Stimulated activated CD4-positive, alpha-beta T cell treated with anti-CD3 and anti-CD28 coated beads, Interleukin-15, amount 100 ng/mL, for 48 hours (primary cell): ENCODE measurements around the gene APRT.

ENCODE experiments used
- DNase-seq, 2 donors: peaks; one replicate each; pipeline ENCODE4 v3.0.0-alpha.2; 2020; ENCODE audit warnings: low read depth in 2 of 2

APRT gene

DNA sequence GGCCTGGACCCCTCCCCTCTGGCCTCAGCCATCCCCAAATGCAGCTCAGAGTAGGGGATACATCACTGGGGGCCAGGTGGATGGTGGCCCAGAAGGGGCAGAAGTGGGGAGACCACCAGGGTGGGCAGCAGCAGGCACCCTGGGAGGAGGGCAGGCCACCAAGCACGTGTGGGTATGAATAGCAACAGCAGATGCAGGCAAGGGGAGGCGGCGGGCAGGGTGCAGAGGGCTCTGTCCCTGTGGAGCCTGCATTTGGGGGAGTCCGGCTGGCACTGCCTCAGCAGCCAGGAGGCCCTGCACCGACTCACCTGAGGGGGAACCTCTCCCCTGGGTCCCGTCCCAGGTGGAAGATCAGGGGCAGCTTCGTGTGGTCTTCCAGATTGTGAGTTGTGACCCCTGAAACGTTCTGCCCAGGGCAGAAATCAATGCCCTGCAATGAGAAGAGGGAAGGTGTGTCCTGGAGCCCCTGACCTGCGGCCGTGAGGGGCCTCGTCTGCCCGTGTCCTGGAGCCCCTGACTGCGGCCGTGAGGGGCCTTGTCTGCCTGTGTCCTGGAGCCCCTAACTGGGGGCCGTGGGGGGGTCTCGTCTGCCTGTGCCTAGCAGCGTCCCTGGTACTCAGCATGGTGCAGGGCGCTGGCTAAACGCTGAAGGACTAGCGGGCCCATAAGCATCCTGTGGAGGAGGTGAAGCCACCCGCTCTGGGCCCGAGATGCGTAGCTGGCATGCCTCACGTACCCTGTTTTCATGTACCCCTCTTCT lies 10.7 kb upstream of the APRT start:
- no peak for DNase-seq

DNA sequence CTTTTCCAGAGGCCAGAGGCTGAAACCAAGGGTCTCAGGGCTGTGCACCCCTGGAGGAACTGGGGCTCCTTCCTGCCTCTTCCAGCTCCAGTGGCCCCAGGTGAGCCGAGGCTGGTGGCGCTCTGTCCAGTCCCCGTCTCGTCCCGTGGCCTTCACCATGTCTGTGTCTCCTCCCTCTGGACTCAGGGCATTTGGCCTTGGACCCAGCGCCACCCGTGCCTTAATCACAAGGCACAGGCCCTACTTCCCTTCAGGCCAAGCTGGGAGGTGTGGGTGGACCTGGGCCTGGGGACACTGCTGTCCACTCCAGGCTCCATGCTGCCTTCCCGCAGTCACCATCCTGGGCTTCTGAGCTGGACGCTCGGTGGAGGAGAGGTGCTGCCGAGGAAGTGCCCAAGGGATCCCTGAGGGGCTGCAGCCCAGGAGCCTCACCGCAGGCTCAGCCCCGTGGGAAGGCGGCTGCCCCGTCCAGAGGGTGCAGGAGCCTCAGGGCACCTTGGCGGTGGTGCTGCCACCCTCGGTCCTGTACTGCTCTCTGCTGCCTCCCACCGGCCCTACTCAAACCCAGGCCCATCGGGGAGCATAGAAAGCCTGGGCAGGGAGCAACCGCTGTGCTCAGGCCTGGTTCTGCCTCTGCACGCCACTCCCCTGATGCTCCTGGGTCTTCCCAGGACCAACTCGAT lies 9.6 kb upstream of the APRT start:
- DNase-seq = no peak

DNA sequence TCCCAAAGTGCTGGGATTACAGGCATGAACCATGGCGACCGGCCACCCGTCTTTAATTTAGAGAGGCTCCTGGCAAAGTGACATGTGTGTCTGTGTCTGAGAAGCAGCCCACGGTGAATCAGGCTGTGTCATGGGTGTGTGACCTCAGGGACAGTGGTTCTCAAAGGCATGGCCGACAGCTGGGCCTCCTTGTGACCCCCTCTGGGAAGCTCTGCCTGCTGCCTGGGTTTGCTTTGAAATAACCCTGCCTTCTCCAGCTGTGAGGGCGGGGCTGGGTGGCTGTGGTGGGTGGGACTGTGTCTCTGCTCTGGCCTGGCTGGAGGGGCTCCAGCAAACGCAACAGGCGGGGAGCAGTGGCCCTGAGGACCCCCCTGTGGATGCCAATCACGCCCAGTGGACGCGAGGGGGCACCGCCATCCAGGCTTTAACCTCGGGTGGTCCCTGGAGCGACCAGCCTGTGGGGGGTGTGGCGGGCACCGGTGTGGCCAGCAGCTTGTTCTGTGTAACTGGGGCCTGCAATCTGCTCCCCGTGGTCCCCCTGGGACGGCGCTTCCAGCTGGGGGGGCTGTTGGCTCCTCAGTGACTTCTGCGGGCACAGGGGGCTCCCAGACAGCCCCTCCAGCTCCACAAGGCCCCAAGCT lies 8.8 kb upstream of the APRT start:
- DNase-seq = no peak

DNA sequence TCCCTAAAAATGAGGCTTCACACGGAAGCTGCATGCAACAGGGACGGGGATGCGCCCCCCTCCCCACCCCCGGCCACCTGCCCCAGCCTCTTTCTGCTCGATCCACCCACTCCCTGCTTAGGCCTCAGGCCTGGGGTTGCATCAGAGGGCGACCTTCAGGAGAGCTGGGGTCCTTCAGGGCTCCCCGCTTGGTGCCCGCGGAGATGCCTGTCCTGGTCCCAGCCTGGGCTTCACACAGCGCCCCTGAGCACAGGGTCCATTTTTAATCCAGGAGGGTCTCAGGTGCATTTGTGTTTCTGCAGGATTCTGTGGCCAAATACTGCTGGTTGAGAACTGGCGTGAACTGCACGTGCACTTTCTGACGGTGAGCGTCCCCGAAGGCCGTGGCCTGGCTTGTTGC lies 7.4 kb upstream of the APRT start:
- no peak for DNase-seq

DNA sequence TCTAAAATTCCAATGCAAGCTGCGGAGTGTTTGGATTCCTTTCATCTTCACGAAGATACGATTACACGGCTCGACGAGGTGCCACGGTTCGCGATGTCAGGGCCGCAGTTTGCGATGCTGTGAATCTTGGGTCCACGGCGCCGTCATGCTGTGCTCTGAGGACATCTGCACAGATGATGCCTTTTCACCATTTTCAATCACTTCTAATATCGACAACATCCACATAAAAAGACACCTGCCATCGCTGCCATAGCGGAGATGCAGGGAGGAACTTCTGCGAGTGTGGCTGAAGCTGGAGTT lies 6.8 kb upstream of the APRT start:
- no peak for DNase-seq

DNA sequence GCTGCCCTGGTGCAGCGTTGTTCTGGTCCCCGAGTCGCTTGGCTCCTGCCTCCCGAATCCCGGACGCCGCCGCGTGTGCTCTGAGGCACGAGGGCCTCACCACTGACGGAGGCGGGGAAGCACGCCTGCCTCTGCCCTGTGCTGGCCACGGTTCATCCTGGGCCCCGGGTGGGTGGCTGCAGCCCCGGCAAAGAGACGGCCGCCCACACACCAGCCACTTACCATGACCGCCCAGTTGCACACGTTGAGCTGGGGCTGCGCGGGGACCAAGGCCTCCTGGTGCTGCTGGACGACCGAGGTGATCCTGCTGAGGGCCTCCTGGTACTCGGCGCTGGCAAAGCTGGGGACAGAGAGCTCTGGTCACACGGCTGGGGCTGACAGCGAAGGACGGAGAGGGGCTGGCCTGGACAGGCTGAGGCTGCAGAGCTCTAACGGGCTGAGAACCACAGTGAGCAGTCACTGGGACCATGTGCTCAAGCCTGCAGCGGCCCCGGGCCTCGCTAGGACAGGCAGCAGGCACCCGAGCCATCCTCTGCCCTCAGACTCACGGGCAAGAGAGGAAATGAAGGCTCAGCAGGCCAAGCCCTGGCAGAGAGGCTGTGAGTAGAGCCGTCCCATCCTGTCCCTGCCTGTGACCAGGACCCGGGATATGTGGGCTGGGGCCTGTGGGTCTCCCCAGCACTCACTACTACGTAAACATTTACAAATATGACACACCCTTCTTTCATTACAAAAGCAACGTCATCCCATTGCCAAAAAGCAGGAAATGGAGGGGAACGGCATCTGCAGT lies 6.3 kb upstream of the APRT start:
- DNase-seq = no peak

DNA sequence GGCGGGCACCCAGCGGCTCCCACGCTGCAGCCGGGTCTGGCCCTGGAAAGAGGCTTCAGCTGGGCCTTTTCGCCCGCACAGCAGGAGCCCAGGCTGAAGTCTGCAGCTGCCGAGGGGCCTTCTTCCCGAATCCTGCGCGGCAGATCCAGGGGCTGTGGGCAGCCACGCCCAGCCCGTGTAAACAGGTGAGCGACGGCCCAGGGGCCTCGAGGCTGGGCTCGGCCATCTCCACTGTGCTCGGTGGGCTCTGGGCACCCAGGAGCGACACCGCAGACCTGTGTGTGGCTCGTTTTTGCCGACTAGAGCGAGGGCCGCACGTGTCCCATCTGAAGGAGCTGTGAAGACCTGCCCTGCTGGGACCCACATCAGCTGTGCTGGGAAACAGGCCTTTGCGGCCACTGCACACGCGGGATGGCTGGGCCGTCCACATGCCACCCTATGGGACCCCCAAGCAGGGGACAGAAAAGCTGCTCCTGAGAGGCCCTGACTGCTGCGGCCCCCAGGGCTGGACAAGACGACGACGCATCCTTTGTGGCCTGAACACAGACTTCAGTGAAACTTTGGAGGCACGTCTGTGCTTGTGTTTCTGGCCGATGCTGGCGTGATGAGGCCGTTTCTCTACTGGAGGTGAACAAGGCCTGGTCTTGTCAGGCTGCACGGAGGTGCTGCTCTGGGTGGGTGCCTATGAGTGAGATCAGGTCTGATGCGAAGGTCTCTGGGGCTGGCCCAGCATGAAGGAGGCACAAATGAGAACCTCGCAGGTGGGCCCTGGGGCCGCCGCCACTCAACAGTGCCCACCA lies 5.2 kb upstream of the APRT start:
- DNase-seq = no peak

DNA sequence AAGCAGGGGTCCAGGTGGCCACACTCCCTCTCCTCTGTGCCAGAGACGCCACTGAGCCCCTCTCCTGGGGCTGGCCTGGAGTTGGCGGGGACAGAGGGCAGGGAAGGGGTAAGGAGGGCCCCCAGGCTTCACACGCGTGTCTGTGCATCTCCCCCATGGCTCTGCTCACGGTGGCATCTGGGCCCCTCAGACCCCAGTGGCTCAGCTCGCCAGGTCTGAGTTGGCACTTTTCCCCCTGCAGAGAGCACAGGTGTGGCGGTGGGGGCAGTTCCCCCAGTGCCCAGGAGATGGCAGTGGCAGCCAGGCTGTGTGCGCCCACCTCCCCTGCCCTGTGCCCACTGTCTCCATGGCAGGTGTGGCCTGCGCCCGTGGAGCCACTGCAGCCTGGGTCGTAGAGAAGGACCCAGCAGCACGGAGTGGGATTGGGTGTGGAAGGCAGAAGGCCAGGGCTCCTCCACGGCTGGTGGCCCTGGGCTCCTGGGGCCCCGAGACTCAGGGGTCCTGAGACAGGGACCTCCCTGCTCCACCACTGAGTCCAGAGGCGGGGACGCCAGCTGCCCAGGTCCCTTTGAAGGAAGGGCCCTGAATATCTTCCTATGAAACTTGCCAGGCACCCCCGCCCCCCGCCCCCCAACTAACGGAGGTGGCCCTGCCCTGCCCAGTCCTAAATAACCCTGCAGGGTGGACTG lies 4.3 kb upstream of the APRT start:
- DNase-seq = peak in 1 of 2 donors; percentile 57

DNA sequence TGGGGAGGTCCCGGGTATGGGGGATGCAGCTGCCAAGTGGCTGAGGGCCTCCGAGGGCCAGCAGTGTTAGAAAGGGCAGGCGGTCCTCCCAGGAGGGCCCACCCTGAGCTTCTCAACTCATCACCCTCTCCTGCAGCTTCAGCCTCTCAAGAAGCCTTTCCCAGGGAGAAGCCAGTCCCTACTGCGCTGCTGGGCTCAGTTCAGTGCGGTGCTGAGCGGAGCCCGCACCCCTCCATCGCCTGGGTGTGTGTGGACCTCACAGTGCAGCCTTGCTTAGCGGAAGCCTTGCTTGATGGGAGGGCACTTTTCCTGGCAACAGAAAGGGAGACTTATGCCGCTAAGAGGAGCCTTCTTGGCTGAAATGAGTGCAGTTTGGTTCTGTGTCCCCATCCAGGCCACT lies 3.5 kb upstream of the APRT start:
- no peak for DNase-seq

DNA sequence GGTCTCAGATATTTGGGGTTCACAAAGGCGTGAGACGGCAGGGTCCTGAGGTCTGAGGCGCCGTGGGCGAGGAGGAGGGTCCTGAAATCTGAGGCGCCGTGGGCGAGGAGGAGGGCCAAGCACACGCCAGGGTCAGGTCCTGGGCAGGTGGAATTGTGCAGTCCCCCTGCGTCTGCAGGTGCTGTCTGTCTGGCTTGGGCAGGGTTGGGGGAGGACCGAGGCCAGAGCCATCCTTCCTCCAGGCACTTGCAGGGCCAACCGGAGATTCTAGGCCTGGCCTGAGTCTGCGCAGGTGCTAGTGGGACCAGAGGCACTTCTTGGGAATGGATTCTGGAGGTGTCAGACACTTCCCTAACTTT lies 2.4 kb upstream of the APRT start:
- DNase-seq = no peak

DNA sequence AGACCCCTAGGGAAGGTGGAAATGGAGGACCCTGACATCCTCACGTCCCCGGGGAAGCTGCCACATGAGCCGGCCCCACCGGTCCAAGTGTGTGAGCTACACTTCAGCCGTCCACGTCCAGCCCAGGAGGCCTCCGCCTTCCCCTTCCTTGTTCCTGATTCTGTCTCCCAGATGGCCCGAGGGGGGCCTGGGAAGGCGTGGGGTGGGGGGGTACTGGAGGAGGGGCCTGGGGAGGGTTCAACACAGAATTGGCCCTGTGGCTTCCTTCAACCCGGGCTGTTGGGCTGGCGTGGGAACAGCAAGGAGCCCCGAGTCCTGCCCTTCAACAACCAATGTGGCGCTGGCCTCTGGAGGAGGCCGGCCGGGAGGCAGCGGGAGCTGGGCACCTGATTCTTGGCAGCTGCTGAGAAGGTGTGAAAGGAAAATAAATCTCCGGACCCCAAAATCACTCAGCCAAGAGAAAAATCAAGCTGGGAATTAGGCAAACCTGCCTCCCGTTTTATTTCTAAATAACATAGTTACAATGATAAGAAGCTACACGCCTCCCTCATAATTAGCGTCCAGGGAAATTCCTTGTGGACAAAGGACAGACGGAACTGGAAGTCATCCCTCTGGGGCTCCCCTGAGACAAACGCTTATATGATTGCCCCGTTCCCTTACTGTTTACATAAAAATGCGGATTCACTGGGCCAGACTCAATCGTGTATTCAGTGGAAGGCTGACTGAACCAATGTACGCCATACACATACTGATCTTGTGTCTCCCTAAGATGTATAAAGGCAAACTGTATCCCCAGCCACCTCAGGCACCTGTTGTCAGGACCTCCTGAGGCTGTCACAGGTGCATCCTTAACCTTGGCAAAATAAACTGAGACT lies 1.8 kb upstream of the APRT start:
- DNase-seq = no peak

DNA sequence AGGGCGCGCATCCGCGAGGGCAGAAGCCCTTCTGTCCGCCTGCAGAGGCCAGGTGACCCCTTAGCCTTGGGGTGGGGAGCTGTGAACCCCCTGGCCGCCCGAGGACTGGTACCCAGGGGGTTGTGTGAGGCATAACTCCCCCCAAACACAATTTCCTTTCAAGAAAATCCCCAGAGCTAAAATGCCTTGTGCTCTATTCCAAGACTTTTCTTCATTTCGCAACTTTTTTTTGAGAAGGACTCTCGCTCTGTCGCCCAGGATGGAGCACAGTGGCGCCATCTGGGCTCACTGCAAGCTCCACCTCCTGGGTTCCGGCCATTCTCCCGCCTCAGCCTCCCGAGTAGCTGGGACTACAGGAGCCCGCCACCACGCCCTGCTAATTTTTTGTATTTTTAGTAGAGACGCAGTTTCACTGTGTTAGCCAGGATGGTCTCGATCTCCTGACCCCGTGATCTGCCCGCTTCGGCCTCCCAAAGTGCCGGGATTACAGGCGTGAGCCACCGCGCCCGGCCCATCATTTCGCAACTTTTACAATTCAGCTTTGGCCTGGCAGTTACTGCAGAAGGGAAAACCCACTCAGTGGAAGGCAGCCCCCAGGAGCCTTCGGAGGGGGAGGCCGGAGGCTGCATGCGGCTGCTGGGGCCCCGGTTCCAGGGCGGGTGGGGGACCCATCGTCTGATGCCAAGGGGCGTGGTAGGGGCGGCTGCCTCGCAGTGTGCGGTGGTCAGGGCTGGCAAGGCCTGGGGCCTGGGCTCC lies 963 bp upstream of the APRT start:
- no peak for DNase-seq

DNA sequence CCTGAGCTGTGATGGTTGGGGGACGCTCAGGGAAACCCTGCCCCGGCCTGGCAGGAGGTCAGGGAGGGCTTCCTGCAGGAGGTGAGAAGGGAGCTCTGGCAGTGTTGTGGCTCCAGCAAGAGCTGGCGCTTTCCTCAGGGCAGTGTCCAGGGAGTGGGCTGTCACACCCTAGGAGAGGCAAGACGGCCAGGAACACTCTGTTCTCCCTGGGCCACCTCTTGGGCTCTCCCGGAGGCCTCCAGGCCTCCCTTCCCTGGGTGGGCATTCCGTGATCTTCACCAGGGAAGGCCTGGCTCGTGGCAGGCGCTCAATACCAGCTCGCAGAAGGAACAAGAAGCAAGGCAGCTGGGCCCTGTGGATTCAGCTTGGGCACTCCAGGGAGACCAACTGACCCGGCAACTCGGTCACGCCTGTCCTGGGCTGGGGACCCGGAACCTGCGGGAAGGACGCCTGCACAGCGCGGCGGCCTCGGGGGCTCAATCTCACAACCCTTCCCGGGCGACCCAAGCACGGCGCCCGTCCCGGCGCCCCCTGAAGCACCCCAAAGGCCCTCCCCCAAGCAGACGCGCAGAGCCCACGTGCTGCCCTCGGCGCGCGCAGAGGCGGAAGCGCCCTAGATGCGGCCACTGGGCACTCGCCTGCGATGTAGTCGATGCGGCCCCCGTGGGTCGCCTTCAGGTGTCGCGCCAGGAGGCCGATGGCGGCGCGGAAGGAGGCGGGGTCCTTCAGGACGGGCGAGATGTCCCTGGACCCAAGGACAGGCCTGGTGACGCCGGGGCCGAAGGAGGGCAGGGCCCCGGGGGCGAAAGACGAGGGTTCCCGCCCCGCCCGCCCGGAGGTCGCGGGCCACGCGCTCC lies 588 bp downstream of the APRT start:
- no peak for DNase-seq

DNA sequence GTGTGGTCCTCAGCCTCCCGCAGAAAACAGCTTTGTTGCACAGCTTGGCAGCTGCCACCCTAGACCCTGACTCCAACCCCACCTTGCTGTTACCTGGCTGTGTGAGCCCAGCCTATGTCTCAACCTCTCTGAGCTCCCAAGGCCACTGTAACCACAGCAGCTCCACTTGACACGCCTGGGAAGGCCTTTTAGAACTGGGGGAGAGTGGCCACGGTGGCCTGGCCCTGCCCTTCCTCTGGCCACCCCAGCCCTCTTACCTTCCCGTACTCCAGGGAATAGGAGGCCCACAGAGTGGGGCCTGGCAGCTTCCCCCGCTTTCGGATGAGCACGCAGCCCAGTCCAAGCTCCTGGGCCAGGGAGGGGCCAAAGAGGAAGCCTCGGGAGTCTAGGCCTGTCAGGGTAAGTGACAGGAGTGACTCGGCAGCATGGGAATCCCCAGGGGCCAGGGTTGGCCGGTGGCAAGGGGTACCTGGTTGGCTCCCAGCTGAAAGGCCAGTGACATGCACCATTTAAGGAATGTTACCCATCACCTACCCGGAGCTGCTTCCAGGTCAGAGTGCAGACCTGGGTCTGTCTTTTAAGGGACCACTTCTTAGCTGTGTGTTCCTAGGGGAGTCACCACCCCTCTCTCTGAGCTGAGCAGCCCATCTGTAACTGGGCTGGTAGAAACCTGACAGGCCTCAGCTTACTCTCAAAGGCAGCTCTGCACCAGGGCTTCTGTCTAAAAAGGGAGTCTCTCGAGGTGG lies 1.4 kb downstream of the APRT start:
- DNase-seq = no peak

DNA sequence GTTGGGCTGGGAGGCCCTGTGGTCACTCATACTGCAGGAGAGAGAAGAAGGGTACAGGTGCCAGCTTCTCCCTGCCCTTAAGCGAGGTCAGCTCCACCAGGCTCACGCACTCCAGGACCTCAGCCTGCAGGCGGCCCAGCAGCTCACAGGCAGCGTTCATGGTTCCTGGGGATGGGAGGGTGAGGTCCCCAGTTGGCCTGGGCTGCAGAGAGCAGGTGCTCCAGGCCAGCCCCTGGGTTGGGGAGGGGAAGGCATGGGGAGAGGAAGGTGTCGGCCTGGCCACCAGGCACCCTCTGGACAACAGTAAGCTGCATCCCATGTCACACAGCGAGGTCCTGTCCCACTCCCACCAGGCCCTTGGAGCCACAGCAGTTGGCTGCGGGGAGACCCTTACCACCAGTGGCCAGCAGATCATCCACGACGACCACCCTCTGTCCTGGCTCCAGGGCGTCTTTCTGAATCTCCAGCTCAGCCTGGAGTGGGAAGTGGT lies 2.0 kb downstream of the APRT start:
- no peak for DNase-seq

DNA sequence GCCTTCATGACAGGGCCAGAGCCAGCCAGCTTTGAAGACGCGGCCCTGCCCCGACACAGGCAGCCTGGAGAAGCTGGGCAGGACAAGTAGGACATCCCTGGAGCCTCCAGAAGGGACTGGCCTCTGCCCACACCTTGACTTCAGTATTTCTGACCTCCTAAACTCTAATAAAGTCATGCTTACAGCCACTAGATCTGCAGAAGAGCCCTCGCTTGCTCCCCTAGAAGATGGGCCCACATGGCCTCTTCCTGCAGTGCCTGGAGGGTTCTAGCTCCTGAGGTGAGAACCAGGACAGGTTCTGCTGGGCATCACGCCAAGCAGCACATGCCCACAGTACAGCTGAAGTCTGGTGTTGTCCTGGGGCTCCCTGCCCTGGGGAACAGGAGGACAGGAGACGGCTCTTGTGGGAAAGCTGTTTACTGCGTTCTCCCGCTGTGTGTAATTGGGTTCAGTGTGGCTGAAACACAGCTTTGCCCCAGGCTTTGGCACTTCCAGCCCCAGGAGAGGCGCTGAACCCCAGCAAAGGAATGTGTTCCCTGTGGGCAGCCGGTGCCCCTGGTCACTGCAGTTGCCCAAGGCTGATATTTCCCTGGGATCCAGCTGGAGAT lies 2.6 kb downstream of the APRT start:
- DNase-seq = no peak
